GM20000 (cell line): ENCODE data around the gene PFDN6.

Source experiments
- DNase-seq: peaks from one replicate; pipeline ENCODE4 v3.0.0; 2012; ENCODE audit warnings: low spot score
- CTCF ChIP-seq: IDR thresholded peaks from 2 replicates; pipeline ENCODE4 v1.5.1; 2012; ENCODE audit warnings: mild to moderate bottlenecking, control low read depth; ENCODE audit errors: extremely low read depth, missing control alignments

The PFDN6 gene

GRCh38 chr6:33295621-33296369 is 6.4 kb downstream of the PFDN6 start:
- no peak for DNase-seq
- TF ChIP-seq CTCF: no peak

DNA sequence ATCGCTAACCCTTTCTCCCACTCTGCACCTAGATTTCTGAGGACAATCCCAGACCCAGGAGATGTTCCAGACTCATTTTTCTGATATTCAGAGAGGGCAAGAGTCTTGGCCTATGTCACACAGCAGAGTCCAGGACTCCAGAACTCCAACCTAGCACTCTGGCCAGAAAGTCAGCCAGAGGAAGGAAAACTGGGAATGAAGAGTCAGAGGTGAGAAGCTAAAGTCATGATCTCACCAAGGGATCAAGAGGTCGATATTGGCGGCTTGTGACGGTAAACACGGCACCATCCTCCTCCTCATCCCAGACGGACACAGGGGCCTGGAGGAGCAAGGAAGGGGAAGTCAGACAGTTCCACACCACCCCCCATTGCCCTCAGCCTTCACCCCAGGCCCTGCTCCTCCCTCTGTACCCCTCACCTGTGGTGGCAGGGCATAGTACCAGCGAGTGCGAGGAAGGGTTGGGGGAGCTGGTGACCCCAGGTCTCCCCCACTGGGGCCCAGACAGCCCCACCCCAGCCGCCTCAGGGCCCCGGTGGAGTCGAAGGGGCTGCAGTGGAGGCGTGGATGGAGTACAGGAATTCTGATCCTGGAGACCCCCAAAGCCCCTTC is 7.5 kb downstream of the PFDN6 start:
- no peak for TF ChIP-seq CTCF
- DNase-seq: no peak

DNA sequence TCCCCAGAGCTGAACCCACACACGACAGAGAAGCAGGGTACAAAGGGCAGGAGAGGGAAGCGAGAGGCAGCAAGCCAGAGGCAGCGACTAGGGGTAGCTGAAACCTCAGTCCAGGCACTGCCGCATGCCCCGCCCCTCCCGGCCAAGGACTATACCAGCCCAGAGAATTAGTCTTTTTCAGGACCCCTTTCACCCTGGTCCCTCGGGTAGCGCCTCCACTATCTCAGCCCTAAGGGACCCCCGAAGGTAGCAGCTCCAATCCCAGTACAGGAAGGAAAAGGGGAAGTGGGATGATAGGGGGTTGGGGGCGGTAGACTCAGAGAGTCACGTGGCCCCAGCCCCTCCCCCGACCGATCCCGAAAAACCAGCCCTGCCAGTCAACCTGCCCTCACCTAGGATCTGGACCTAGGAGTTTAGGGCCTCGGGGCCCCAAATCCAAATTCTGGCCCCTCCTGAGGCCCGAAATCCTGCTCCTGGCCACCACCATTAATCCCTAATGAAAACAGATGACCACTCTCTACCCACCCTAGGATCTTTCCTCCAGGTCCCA is 8.1 kb downstream of the PFDN6 start:
- TF ChIP-seq CTCF: no peak
- peak; percentile 57 for DNase-seq

DNA sequence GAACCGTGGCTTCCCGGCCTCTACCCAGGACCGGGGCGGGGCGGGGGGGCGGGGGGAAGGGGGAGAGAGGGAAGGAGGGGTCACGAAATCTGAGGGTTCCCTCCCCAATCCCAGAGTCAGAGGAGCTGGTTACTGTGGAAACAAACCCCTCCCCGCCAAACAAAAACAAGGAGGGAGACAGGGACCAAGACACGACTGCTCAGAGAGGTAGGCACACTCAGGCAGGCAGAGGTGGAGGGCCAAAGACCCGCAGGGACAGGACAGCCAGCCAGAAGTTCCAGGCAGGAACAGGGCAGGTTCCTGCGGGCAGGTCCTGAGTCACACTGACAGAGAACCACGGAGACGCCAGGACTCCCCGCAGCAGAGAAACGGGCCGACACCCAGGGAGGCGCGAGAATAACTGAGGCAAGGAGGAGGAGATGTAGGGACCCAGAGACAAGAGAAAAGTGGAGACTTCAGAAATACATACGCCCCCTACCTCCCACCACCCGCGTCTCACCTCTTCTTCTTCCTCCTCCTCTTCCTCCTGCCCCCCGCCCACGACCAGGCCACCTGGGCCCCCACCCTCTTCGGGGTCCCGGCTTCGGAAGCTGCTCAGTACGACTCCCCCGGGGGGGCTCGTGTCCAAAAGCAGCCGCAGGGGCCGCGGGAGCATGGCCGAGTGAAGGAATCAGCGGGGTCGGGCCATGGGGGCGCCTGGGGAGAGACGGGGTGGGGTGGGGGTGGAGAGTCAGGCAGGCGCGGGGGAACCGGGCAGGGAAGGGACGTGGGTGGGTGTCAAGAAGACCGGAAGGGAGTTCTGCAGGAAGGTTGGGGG is 8.8 kb downstream of the PFDN6 start:
- TF ChIP-seq CTCF: no peak
- peak; percentile 84 for DNase-seq

- no peak for TF ChIP-seq CTCF
- DNase-seq: peak; percentile 69
Observed at GRCh38 chr6:33298773-33299236, 9.4 kb downstream of the PFDN6 start, which contains the start of gene RGL2. Gene RGL2 (minus strand): TSS chr6:33298942. CDS start chr6:33298610, 332 bp downstream.

DNA sequence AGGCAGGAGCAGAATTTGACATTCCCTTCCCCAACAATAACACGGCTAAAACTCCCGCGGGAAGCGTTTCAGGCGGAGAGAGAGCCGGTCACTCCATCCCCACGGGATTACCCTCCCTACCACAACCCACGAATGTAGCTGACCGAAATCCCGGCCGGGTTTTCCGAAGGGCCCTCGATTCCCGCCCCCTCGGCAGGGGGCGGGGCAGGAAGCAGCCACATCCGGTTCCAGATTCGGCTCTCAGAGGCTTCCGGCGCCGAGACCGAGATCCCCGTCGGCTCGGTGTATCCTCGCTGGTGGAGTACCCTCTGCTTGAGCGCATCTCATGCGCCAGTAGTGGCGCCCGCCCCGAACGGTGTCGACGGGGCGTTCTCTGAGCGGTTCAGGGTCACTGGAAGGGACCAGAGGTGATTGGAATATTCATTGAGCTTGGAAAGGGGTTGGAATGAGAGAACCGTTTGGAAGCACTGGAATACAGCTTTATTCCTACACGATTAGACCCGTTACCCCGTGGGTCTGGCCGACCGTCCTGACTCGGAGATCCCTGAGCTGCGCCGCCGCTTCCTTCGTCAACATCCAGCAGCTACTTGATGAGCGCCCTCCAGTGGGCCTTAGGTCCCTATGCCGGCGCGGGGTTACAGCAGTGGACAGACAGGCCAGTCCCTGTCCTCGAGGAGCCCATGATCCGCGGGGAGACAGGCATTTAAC is 10.0 kb downstream of the PFDN6 start:
- DNase-seq: peak; percentile 90
- TF ChIP-seq CTCF: peak; percentile 46
